Suprapubic skin (tissue), 4 donors: ENCODE results near the gene NUP153.

Source experiments
- CTCF ChIP-seq, 2 donors: fragments of 200-600 bp in 1 of 2; fragments of 450-650 bp in 1 of 2; sonication (generic) in 1 of 2; IDR thresholded peaks; one replicate each; pipeline ENCODE4 v1.5.1; 2016 to 2019; ENCODE audit warnings: antibody characterized with exemption in 2 of 2, mild to moderate bottlenecking in 1 of 2, moderate library complexity in 1 of 2
- POLR2A ChIP-seq, 2 donors: fragments of 450-650 bp; IDR thresholded peaks; one replicate each; pipeline ENCODE4 v1.6.1; 2017; ENCODE audit warnings: antibody characterized with exemption in 2 of 2, mild to moderate bottlenecking in 2 of 2, moderate library complexity in 2 of 2
- POLR2AphosphoS5 ChIP-seq, 3 donors: sonication (generic); formaldehyde crosslinking; IDR thresholded peaks; one replicate each; pipeline ENCODE4 v1.6.1; 2017; ENCODE audit warnings: antibody characterized with exemption in 3 of 3

DNA sequence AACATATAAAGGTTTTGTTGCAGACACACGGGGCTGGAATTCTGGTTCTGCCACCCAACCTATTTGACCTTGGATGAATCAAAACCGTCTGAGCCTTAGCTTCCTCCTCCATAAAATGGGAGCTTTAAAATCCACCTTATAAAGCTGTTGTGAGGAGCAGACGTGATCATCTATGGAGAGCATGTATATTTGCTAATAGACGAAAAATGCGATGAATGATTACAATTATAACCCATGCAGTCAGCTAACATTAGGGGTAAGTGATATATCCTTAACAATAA, 586 bp upstream of the NUP153 start:
- TF ChIP-seq CTCF (IDR thresholded peaks at IDR 0.05) (no peak), POLR2A (IDR thresholded peaks at IDR 0.05) (no peak), POLR2AphosphoS5 (IDR thresholded peaks at IDR 0.05) (no peak)
